Adrenal gland (tissue), 5 donors: ENCODE results near the gene BLOC1S3.

ENCODE experiments used
- POLR2A ChIP-seq, 2 donors: fragments of 450-650 bp; IDR thresholded peaks; one replicate each; pipeline ENCODE4 v1.6.1; 2017; ENCODE audit warnings: antibody characterized with exemption in 2 of 2, mild to moderate bottlenecking in 2 of 2, moderate library complexity in 1 of 2
- TF ChIP-seq, protein P1 (sequence below), 6 experiments: fragments of 450-650 bp in 4 of 6; fragments of 200-600 bp in 2 of 6; sonication (generic) in 1 of 6; IDR thresholded peaks; 1 replicate in 5 of 6; 2 replicates in 1 of 6; pipeline versions ENCODE4 v1.5.1 to v1.8.0; 2016 to 2021; ENCODE audit warnings: antibody characterized with exemption in 6 of 6, mild to moderate bottlenecking in 2 of 6, moderate library complexity in 1 of 6
- donor health status: DM: no; HTN: no; CAD: no.

DNA sequence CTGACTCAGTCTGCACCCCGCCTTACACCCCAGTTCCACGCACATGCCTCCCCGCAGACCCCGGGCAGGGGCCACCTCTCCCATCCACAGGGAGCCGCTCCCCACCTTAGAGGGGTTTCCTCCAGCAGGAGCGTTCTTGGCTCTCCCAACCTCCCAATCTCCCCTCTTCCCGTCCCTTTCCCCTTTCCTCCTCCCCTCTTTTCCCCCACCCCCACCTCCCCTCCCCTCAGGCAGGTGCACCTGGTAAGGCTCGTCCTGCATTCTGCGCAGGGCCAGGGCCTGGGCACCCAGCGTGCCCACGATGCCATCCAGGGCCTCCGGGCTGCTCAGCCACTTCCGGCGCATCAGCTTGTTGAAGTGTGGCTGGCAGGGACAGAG lies 39.4 kb downstream of the BLOC1S3 start:
- TF ChIP-seq, protein P1, sequence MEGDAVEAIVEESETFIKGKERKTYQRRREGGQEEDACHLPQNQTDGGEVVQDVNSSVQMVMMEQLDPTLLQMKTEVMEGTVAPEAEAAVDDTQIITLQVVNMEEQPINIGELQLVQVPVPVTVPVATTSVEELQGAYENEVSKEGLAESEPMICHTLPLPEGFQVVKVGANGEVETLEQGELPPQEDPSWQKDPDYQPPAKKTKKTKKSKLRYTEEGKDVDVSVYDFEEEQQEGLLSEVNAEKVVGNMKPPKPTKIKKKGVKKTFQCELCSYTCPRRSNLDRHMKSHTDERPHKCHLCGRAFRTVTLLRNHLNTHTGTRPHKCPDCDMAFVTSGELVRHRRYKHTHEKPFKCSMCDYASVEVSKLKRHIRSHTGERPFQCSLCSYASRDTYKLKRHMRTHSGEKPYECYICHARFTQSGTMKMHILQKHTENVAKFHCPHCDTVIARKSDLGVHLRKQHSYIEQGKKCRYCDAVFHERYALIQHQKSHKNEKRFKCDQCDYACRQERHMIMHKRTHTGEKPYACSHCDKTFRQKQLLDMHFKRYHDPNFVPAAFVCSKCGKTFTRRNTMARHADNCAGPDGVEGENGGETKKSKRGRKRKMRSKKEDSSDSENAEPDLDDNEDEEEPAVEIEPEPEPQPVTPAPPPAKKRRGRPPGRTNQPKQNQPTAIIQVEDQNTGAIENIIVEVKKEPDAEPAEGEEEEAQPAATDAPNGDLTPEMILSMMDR (IDR thresholded peaks at IDR 0.05) = no peak
- TF ChIP-seq POLR2A (IDR thresholded peaks at IDR 0.05) = no peak
